ENCODE results near the gene IFNL3.

IFNL3 gene

DNA sequence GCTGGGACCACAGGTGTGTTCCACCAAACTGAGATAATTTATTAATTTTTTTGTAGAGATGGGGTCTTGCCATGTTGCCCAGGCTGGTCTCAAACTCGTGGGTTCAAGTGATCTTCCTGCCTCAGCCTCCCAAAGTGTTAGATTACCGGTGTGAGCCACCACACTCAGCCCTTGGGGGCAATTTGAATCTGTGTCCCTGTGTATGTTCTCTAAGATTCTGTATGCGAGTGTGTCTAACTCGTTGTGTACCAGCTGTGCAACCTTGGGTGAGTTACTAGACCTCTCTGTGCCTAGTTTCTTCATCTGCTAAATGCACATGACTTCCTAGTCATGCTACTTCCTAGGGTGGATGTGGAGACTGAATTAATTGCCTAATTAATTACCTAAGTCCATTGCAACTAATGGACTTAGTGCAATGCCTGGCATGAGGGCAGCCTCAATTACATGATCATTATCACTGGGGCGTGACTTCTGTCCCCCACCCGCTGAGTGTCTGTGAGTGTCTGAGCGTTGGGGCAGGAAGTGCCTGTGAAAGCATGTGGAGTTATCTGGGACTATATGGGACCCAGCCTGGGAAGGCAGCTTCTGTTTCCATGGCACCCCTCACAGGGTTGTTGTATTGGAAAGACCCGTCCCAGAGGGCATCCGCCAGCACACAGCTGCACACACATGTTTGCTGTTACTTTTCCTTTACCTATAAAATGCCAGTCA, 49.8 kb downstream of the IFNL3 start:
- Mint-ChIP-seq H3K36me3 (ENCODE audit: low read depth) (no peaks in the 10 kb centered on the region), H3K27ac (no peak overlapping the region), H3K4me3 (no peak overlapping the region), H3K9me3 (no peaks in the 10 kb centered on the region), H3K27me3 (ENCODE audit: low read depth) (peaks cover 54% of the 10 kb centered on the region), H3K4me1 (peaks cover 5% of the 10 kb centered on the region)
- no peak for TF ChIP-seq CTCF (IDR thresholded peaks at IDR 0.05; ENCODE audit: unreplicated experiment in 3 of 3)

DNA sequence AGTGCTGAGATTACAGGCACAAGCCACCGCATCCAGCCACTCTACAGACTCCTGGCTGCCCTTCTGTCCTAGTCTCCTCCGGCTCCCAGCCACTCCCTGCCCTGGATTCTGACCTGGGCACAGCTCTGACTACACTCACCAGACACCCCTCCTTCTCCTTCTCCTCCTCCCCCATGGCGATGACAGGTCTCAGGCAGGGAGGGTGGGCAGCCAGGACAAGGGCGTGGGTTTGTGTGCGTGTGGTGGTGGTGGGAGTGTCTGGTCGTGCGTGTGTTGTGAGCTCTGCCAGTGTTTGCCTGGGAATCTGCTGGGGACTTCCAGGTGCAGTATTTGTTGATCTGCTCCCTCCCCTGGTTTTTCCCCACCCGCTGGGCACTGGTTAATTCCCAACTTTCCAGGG, 51.0 kb downstream of the IFNL3 start:
- Mint-ChIP-seq H3K9me3 (no peaks in the 10 kb centered on the region), H3K27me3 (ENCODE audit: low read depth) (peaks cover 49% of the 10 kb centered on the region), H3K4me1 (peaks cover 5% of the 10 kb centered on the region), H3K36me3 (ENCODE audit: low read depth) (no peaks in the 10 kb centered on the region), H3K4me3 (no peak overlapping the region), H3K27ac (no peak overlapping the region)
- no peak for TF ChIP-seq CTCF (IDR thresholded peaks at IDR 0.05; ENCODE audit: unreplicated experiment in 3 of 3)
